EH (cell line): ENCODE measurements around the gene EDIL3.
"Not testable (repeated sequence)": the region's sequence is repeated elsewhere in the genome, so short reads cannot be mapped to it uniquely, and the experiment has no call there.

ENCODE experiments used
- DNase-seq: peaks from one replicate; pipeline ENCODE4 v3.0.0-alpha.2; 2015; ENCODE audit warnings: low read depth

EDIL3 gene

GRCh38 chr5:84378420-84378819 is 6.3 kb downstream of the EDIL3 start:
- peak; percentile 58 for DNase-seq

GRCh38 chr5:84376346-84376745 is 8.3 kb downstream of the EDIL3 start:
- no peak for DNase-seq

GRCh38 chr5:84374568-84374967 is 10.1 kb downstream of the EDIL3 start:
- no peak for DNase-seq

- no peak for DNase-seq
Observed at GRCh38 chr5:84373506-84373905, 11.2 kb downstream of the EDIL3 start.

- DNase-seq, result peak; percentile 48
Observed at GRCh38 chr5:84372066-84372695, 12.5 kb downstream of the EDIL3 start.

- DNase-seq, result no peak
Observed at GRCh38 chr5:84370176-84370575, 14.5 kb downstream of the EDIL3 start.

GRCh38 chr5:84364043-84364442 is 20.6 kb downstream of the EDIL3 start:
- no peak for DNase-seq

GRCh38 chr5:84362061-84362720 is 22.5 kb downstream of the EDIL3 start:
- no peak for DNase-seq

- DNase-seq, result no peak
Observed at GRCh38 chr5:84361572-84361971, 23.1 kb downstream of the EDIL3 start.

- no peak for DNase-seq
Observed at GRCh38 chr5:84360056-84360455, 24.6 kb downstream of the EDIL3 start.

- no peak for DNase-seq
Observed at GRCh38 chr5:84354101-84354500, 30.6 kb downstream of the EDIL3 start.

GRCh38 chr5:84344788-84345187 is 39.9 kb downstream of the EDIL3 start:
- DNase-seq, result no peak

- DNase-seq, result no peak
Observed at GRCh38 chr5:84343171-84343570, 41.5 kb downstream of the EDIL3 start.

GRCh38 chr5:84332106-84332505 is 52.6 kb downstream of the EDIL3 start:
- DNase-seq, result no peak

GRCh38 chr5:84327591-84327990 is 57.1 kb downstream of the EDIL3 start:
- DNase-seq, result no peak

- DNase-seq, result no peak
Observed at GRCh38 chr5:84322646-84323045, 62.0 kb downstream of the EDIL3 start.

- DNase-seq, result not testable (repeated sequence)
Observed at GRCh38 chr5:84317826-84318225, 66.9 kb downstream of the EDIL3 start.

GRCh38 chr5:84312280-84312679 is 72.4 kb downstream of the EDIL3 start:
- not testable (repeated sequence) for DNase-seq

GRCh38 chr5:84309850-84310249 is 74.8 kb downstream of the EDIL3 start:
- not testable (repeated sequence) for DNase-seq

- DNase-seq, result no peak
Observed at GRCh38 chr5:84306601-84307000, 78.1 kb downstream of the EDIL3 start.

GRCh38 chr5:84304599-84304998 is 80.1 kb downstream of the EDIL3 start:
- DNase-seq, result no peak

GRCh38 chr5:84303315-84303714 is 81.4 kb downstream of the EDIL3 start:
- no peak for DNase-seq

GRCh38 chr5:84301535-84301934 is 83.1 kb downstream of the EDIL3 start:
- peak; percentile 28 for DNase-seq

- DNase-seq, result no peak
Observed at GRCh38 chr5:84299959-84300358, 84.7 kb downstream of the EDIL3 start.
